Thoracic aorta (tissue), 2 donors: ENCODE data around the gene CCDC74B. TPM values are rescaled to one million over a fixed set of nuclear protein-coding genes. Genes with fewer than 3 reads are reported as not detected.
"Not testable (repeated sequence)": the region's sequence is repeated elsewhere in the genome, so short reads cannot be mapped to it uniquely, and the experiment has no call there.

Experiments
- ATAC-seq: fragments of 150-250 bp; one replicate; pipeline ENCODE4 v1.8.0; 2017; ENCODE audit warnings: low read depth; ENCODE audit not compliant: insufficient number of reproducible peaks, low FRiP score
- DNase-seq: peaks from one replicate; pipeline ENCODE4 v3.0.0-alpha.2; 2020; ENCODE audit warnings: low spot score
- H3K27ac ChIP-seq, 2 donors: fragments of 200-600 bp; sonication (generic); 1 replicate in 1 of 2; 2 replicates in 1 of 2; pipeline ENCODE4 v1.5.1; 2016; ENCODE audit warnings: mild to moderate bottlenecking in 2 of 2, moderate library complexity in 2 of 2
- H3K27me3 ChIP-seq: fragments of 200-600 bp; sonication (generic); replicated peaks from 2 replicates; pipeline ENCODE4 v1.6.0; 2016; ENCODE audit warnings: mild to moderate bottlenecking; ENCODE audit not compliant: insufficient read depth
- H3K36me3 ChIP-seq: fragments of 200-600 bp; sonication (generic); one replicate; pipeline ENCODE4 v1.5.1; 2016
- H3K4me1 ChIP-seq, 2 donors: fragments of 200-600 bp; sonication (generic); 1 replicate in 1 of 2; 2 replicates in 1 of 2; pipeline versions ENCODE4 v1.5.1 to v1.6.0; 2016; ENCODE audit warnings: low read depth in 2 of 2, mild to moderate bottlenecking in 1 of 2; ENCODE audit not compliant: control insufficient read depth in 1 of 2
- H3K4me3 ChIP-seq: fragments of 200-600 bp; sonication (generic); 2 replicates; pipeline ENCODE4 v1.5.1; 2016; ENCODE audit warnings: mild to moderate bottlenecking
- H3K9me3 ChIP-seq: fragments of 200-600 bp; sonication (generic); 2 replicates; pipeline ENCODE4 v1.5.1; 2016
- CTCF ChIP-seq: fragments of 200-600 bp; sonication (generic); IDR thresholded peaks from one replicate; pipeline ENCODE4 v1.5.1; 2019; ENCODE audit warnings: antibody characterized with exemption
- total RNA-seq, 2 donors: library from RNA; depleted of rRNA; stranded (reverse); fragments of >200 nt; gene quantifications; one replicate each; pipeline versions ENCODE4 v1.1.0 to v1.2.3, GENCODE V29; 2016

The CCDC74B gene
- total RNA-seq, 2 donors from 2014 or later, result 2.0 to 12.4 TPM

GRCh38 chr2:130141002-130141401 is 3.9 kb downstream of the CCDC74B start:
- not testable (repeated sequence) for H3K27me3 ChIP-seq, ATAC-seq, DNase-seq, H3K4me3 ChIP-seq, H3K9me3 ChIP-seq, H3K27ac ChIP-seq, H3K4me1 ChIP-seq, H3K36me3 ChIP-seq

GRCh38 chr2:130140516-130140915 is 4.4 kb downstream of the CCDC74B start:
- H3K27ac ChIP-seq, DNase-seq, ATAC-seq, H3K4me1 ChIP-seq, H3K27me3 ChIP-seq, H3K4me3 ChIP-seq, H3K9me3 ChIP-seq, H3K36me3 ChIP-seq: not testable (repeated sequence)

GRCh38 chr2:130139331-130140280 is 5.3 kb downstream of the CCDC74B start:
- not testable (repeated sequence) for DNase-seq, H3K4me3 ChIP-seq, H3K27me3 ChIP-seq, H3K9me3 ChIP-seq, ATAC-seq, H3K27ac ChIP-seq, H3K36me3 ChIP-seq, H3K4me1 ChIP-seq

GRCh38 chr2:130138841-130139251 is 6.1 kb downstream of the CCDC74B start:
- not testable (repeated sequence) for H3K4me1 ChIP-seq, H3K27me3 ChIP-seq, ATAC-seq, H3K4me3 ChIP-seq, H3K36me3 ChIP-seq, H3K9me3 ChIP-seq, DNase-seq, H3K27ac ChIP-seq

GRCh38 chr2:130138326-130138725 is 6.6 kb downstream of the CCDC74B start:
- not testable (repeated sequence) for H3K9me3 ChIP-seq, H3K4me1 ChIP-seq, H3K27ac ChIP-seq, ATAC-seq, H3K27me3 ChIP-seq, H3K36me3 ChIP-seq, H3K4me3 ChIP-seq, DNase-seq

GRCh38 chr2:130137118-130137517 is 7.8 kb downstream of the CCDC74B start:
- not testable (repeated sequence) for H3K4me1 ChIP-seq, H3K9me3 ChIP-seq, H3K27ac ChIP-seq, ATAC-seq, DNase-seq, H3K27me3 ChIP-seq, H3K4me3 ChIP-seq, H3K36me3 ChIP-seq

- not testable (repeated sequence) for H3K36me3 ChIP-seq, H3K9me3 ChIP-seq, H3K27ac ChIP-seq, H3K4me1 ChIP-seq, ATAC-seq, DNase-seq, H3K27me3 ChIP-seq, H3K4me3 ChIP-seq
These were observed 8.4 kb downstream of the CCDC74B start for GRCh38 chr2:130136546-130136945.

GRCh38 chr2:130135692-130136541 is 9.0 kb downstream of the CCDC74B start:
- Histone ChIP-seq H3K4me3 (no peak overlapping the region), H3K36me3 (no peaks in the 10 kb centered on the region), H3K27me3 (no peaks in the 10 kb centered on the region), H3K4me1 (no peaks in the 10 kb centered on the region), H3K9me3 (no peaks in the 10 kb centered on the region), H3K27ac (no peak overlapping the region)
- no peak for TF ChIP-seq CTCF
- ATAC-seq, result no peak
- no peak for DNase-seq

GRCh38 chr2:130129120-130129829 is 15.6 kb downstream of the CCDC74B start, which contains the start of gene POTEF:
Gene POTEF, minus strand, starts transcription at chr2:130129222. Its CDS starts 8,707 bp downstream, at chr2:130120515.
- H3K27ac ChIP-seq, H3K4me1 ChIP-seq, H3K36me3 ChIP-seq, H3K27me3 ChIP-seq, H3K9me3 ChIP-seq, ATAC-seq, DNase-seq, H3K4me3 ChIP-seq: not testable (repeated sequence)

GRCh38 chr2:130128464-130128863 is 16.4 kb downstream of the CCDC74B start:
- not testable (repeated sequence) for ATAC-seq, H3K4me1 ChIP-seq, H3K27ac ChIP-seq, H3K36me3 ChIP-seq, H3K4me3 ChIP-seq, H3K9me3 ChIP-seq, DNase-seq, H3K27me3 ChIP-seq

- not testable (repeated sequence) for H3K27ac ChIP-seq, H3K9me3 ChIP-seq, DNase-seq, H3K4me3 ChIP-seq, H3K27me3 ChIP-seq, H3K36me3 ChIP-seq, ATAC-seq, H3K4me1 ChIP-seq
These were observed 17.2 kb downstream of the CCDC74B start for GRCh38 chr2:130127726-130128125.
